Activated T-helper 1 cell treated with anti-CD3 and anti-CD28 coated beads, Interleukin-2, amount 50 U/mL, for 16 hours (primary cell): ENCODE measurements around the gene VCX2.
"Not testable (repeated sequence)": the region's sequence is repeated elsewhere in the genome, so short reads cannot be mapped to it uniquely, and the experiment has no call there.

Experiments
- DNase-seq, 2 donors: peaks; one replicate each; pipeline ENCODE4 v3.0.0-alpha.2; 2020; ENCODE audit warnings: low read depth in 1 of 2, low spot score in 1 of 2

The VCX2 gene

GRCh38 chrX:8171169-8171568, at the start of gene VCX2:
TSS of gene VCX2 (minus strand) at chrX:8171267. CDS start at chrX:8170643, 624 bp downstream.
- not testable (repeated sequence) for DNase-seq

- DNase-seq: no peak
Measured at GRCh38 chrX:8204943-8205342, 33.9 kb upstream of the VCX2 start.

DNA sequence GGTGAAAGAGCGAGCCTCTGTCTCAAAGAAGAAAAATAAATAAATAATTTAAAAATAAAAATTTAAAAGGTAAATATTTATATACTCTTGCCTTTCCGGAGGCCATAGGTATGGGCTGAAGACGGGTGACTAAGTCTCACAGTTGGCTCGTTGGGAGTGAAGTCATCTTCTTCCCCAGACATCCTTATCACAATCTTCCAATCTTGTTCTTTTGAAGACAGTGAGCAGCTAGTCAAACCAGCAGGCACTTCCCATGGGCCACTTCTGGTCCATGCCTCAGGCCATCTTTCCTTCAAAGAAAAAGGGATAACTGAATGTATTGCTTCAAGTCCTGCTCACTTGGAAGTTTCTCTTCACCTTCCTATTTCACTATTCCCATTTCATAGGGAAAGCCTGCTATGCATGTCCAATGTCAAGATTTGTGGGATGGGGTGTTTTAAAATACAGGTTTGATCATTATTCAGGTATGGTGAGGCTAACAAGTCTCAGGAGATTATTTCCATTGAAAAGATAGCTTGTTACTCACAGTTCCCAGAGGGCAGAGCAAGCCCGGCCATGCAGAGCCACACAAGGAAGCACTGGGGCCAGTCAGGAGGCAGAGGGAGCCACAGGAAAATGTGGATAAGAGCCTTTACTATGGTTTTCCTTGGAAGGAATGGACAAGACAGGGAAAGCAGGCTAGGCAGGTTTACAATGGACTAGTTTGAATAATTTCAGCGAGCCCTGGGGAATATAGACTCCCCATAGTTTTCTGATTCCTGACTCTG, 33.3 kb upstream of the VCX2 start:
- no peak for DNase-seq

DNA sequence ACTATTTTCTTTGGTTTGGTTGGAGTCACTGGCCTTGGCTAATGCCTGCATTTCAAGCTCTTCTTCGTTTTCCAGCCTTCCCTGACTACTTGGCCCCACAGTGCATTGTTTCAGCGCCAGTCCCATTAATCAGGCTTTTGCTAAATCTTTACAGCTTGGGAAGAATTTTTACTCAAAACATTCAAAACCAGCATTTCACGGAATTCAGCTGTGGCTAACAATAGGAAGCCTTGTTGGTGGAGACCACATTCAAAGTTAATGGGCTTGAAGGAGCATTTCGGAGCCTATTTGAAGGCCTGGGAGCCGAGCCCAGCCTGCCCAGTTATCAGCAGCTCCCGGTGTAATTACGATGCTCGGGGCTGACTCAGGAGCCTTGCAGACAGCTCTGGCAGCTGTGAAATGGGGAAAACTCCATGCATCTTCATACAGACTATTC, 30.8 kb upstream of the VCX2 start:
- DNase-seq: no peak

DNA sequence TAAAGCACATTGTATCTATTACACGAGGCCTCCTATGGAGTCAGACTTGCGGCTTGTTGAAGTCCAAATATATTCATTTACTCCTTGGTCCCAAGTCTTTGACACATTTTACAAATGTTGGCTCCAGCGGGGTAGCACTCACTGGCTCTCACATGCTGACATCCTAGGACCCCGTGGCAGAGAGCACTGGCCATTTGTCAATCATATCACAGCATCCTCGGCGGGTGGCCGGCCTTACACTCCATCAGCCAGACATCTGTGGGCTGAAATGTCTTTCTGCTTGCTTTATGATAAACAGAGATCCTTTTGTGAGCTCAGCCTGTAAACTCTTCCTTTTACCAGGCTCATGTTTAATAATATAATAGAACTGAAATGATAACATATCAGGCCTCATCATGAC, 25.7 kb upstream of the VCX2 start:
- DNase-seq: no peak

DNA sequence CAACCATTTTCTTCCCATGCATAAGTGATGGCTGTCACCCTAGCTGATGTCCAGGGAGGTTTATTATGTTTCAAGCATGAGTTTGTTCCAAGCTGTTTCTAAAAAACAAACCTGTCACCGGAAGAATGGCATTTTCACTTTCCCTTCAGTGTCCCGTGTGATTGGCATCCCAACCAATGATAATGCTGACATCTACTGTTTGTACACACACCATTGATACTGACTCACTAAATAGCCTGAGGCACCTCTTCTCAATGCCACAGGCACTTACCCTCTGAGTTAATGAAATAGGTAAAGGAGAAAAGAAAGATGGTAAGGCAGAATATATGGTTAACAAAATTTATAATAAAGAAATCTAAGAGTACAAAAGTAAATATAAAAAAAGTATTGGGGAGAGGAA, 23.1 kb upstream of the VCX2 start:
- no peak for DNase-seq

DNA sequence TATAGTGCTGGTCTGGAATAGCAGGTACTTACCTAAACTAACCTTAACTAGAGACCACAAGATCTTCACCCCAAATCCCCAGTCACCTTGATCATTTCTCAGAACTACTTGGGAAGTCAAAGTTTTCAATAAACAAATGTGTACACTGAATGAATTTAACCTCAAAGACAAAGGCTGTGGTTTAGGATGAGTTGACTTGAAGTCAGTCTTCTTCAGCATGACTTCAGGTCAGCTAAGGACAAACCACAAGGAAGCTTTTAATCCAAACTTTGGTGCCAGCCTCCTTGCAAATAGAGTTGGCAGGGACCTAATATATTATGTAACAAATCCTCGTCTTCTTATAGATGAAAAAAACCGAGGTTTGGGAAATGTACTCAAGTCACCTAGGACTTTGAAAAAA, 21.2 kb upstream of the VCX2 start:
- no peak for DNase-seq

DNA sequence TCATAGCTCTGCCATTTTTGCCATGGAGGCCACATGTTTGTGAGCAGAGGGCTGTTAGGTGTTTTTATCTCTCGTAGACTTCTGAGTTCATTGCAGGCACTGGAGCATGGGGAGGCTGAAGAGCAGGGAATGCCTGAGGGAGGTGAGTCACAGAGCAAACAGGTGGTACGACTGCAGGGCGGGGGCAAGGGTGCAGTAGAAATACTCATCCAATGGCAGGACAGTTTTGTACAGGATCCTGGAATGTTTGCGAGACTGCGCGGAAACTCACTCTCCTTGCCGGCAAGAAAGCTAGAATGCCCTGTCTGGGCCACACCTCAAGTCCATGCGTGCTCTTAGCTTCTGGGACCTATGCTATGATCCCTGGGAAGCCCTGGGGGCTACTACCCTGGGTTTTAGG, 20.0 kb upstream of the VCX2 start:
- no peak for DNase-seq

- DNase-seq: no peak
Measured at GRCh38 chrX:8190341-8190830, 19.3 kb upstream of the VCX2 start.

DNA sequence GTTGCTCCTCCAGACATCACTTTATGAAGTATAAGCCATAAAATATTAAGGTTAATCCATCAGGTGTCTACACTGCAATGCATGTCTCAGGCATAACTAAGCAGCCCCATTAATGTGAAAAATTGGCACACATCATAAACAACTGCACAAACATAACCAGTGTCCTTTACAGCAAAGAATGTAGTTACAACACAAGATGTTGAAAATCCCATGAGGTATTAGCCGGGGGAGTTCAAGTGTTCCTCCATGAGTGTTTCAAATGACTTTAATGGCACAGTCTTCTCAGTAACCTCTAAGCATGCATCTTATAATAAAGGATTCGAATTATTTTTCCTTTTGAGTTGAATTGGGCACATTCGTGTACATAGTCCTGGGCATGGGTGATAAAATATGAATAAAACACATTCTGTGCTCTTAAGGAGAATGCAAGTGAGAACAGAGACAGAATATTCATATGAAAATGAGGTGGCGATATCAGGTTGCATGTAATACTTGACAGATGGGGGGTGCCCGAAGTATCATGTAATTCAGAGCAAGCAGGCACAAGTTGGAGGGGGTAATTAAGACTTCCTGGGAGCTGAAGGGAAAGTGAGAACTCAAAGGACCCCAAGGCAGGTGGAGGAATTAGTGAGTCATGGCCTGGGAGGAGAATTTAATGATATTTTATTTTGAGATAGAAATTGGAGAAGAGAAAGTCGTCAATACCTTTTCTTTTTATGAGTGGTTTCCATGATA, 18.2 kb upstream of the VCX2 start:
- DNase-seq: no peak

- no peak for DNase-seq
Measured at GRCh38 chrX:8183346-8183745, 12.3 kb upstream of the VCX2 start.

- no peak for DNase-seq
Measured at GRCh38 chrX:8179656-8180055, 8.6 kb upstream of the VCX2 start.

DNA sequence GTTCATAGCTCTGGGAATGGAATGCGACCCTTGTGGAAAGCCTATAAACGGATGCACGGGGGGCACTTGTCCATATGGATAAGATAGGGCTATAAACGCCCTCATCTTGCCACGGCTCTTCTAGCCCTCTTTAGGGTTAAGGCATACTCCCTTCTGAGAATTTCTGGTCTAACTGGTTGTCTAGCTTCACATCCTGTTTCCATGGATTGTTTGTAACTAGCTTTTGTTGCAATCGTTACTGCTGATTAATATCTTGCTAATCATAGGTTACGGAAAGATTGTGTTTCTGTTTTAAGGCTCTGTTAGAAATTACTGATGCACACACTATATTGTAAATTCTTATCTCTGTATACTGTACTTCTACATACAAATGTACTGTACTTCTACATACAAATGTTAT, 17.1 kb downstream of the VCX2 start:
- not testable (repeated sequence) for DNase-seq

DNA sequence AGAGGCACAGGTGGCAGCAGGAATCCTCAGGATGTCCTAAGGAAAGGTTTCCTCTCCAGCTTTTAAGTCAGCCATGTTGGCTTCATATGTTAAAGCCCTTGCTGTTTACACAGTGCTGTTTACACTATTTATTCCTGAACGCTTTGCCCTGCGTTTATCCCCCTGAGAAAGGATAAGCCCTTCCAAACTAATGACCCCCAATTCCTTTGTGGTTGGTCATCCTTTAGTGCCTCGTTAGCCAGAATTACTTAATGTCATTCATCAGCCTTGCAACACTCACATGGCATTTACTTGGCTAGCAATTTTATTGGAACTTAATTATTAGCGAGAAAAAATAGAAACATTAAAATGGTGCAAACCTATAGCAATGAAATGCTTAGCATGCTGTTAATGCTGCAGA, 23.8 kb downstream of the VCX2 start:
- DNase-seq: no peak

GRCh38 chrX:8144925-8145324, 26.1 kb downstream of the VCX2 start:
- DNase-seq: no peak

GRCh38 chrX:8141896-8142295, 29.2 kb downstream of the VCX2 start:
- DNase-seq: no peak

DNA sequence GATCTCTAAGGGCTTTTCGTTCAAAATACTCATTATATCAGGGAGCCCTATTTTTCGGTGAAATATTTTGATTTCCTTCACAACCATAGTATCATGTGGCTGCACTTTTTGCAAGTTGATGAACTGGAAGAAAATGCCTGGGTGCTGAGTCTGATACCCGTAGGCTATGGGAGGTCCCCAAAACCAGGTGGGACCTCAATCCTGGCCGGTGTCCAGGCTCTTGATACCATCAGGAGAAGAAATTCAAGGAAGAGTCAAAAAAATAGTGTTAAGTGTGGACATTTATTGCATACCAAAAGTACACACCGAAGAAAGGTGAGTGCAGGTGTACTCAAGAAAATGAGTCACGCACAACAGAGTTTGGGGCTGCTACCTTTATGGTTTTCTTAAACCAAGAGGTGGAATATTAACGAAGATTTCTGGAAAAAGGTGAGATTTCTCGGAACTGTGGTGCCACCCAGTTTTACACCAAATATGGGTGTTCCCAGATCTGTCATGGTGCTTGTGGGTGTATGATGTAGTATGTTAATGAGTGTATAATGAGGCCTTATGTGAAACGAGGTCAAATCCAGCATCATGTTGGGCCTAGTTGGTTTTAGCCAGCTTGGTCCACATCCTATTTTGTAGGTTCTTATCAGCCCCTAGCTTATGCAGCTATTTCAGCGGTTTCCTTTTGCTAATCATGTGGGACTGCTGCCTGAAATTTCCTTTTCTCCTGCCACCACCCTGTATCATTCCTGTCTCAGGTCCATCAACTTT, 29.9 kb downstream of the VCX2 start:
- no peak for DNase-seq

GRCh38 chrX:8139716-8140115, 31.4 kb downstream of the VCX2 start:
- no peak for DNase-seq

GRCh38 chrX:8138252-8138651, 32.8 kb downstream of the VCX2 start:
- DNase-seq: no peak

GRCh38 chrX:8126648-8127047, 44.4 kb downstream of the VCX2 start:
- DNase-seq: no peak

DNA sequence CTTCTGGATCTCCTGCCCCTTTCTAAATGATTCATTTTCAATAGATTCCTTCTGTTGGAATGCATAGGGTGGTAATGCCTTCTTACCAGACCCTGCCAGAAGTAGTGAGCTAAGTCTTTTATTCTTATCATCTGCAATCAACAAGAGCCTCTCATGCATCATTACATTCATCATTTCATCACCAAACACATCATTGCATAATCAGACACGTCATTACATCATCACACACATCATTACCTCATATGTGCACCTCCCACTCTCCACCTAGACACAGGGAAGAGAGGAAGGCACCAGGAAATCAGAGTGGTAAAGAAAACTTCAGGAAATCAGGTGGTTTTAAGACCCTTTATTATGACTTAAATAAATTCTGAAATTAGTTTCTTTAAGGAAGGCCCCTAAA, 45.0 kb downstream of the VCX2 start:
- DNase-seq: no peak

DNA sequence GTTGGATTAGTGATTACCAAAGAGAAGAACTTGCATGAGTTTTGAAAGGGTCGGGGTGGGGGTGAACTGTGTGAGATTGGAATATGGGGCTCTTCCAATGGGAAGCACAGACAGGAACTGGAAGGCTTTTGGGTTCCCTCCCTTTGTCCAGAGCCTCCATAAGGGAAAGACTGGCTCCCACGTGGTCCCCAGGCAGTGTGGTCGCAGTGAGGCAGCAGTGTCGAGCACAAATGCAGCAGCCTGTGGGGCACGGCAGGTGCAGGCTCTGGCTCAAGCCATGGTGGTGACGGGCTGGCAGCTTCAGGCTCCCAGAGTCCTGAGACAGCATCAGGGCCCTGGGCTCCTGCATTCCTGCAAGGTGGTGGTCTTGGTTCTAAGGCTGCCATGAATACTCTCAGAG, 45.5 kb downstream of the VCX2 start:
- no peak for DNase-seq
